GM18520 (cell line): ENCODE measurements around the gene TTC28.

Experiments
- ATAC-seq: cut with Tn5 transposase; IDR thresholded peaks from one replicate; pipeline ENCODE4 v1.9.1; 2021; ENCODE audit not compliant: unreplicated experiment

The TTC28 gene

GRCh38 chr22:27934069-27934468 lies 745.6 kb downstream of the TTC28 start:
- ATAC-seq = no peak

- no peak for ATAC-seq
Observed at GRCh38 chr22:27933186-27933983, 746.3 kb downstream of the TTC28 start.

- no peak for ATAC-seq
Observed at GRCh38 chr22:27930331-27931060, 749.1 kb downstream of the TTC28 start.
